GM18861 (cell line): ENCODE data around the gene C14orf119.

Experiments used
- ATAC-seq: cut with Tn5 transposase; IDR thresholded peaks from one replicate; pipeline ENCODE4 v1.9.1; 2021; ENCODE audit not compliant: unreplicated experiment

Gene C14orf119

DNA sequence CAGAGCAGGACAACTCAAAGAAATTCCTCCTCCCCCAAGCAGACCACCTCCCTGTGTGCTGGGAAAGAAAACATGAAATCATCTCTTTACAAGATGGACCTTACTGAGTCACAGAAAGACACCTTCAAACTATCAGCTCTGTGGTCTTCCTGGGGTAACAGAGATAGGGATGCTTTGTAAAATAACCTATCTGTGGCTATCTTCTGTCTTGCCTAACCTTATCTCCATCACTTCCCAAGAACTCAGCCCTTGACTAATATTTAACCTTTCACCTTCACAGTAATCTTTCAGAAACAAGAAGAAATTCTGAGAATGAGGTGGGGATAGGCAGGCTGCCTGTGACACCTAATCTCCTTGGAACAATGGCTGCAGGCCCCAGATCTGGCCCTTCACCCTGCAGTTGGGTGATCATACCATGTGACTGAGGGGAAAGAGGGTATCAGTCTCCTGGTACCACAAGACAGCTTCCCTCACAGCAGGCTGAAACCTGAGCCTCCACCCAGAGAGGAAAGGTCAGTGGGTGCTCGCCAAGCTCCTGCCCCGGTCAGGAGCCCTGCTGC, 51.1 kb downstream of the C14orf119 start:
- no peak for ATAC-seq

DNA sequence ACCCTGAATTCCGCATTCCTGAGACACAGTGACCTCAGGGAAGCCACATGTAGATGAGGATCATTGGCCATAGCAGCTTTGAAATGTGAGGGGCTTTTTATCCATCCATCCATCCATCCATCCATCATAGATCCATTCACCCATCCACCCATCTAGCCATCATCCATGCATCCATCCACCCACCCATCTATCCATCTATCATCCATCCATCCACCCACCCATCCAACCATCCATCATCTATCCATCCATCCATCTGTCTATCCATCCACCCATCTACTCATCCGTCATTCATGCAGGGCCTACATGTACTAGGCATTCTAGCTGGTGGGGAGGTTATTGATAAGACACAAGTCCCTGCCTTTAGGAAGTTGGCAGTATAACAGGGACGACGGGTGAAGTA, 51.7 kb downstream of the C14orf119 start:
- no peak for ATAC-seq

DNA sequence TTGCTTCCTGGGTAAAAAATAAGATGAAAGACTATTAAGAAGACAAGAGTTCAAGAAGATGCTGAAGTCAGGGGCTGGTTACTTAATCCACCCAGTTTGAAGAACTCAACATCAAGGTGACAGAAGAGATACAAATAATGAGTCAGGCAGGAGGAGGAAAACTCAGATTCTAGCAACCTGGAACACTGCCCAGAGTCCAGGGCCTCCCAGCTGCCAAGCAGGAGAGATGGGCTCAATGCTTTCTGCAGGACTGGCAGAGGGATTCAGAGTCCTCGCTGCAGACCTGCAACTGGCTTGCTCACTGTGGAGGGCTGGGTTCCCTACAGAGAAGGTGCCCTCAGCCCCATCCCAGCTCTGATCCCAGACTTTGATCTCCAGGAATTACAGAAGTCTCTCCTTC, 52.4 kb downstream of the C14orf119 start:
- no peak for ATAC-seq

DNA sequence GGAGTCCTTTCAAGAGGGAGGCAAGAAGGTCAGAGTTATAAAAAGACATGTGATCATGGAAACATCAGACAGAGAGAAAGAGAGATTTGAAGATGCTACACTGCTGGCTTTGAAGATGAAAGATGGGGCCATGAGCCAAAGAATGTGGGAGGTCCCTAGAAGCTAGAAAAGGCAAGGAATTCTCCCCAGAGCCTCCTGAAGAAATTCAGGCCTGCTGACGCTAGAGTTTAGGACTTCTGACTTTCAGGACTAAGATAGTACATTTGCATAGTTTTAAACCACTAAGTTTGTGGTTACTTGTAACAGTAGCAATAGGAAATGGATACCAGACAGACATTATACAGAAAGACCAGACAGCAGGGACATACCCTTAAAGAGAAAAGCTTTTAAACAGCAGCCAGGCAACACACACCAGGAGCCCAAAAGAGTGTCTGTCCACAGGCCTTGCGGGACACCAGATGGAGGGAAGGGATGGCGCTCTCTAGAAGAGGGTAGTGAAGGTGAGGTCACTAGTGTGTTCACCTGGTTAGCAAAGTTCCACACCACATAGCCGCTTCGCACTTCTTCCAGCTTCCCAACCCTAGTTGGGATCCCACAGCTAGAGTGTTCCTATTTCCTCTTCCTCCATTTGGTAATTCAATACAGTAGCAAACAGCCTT, 53.4 kb downstream of the C14orf119 start:
- no peak for ATAC-seq

DNA sequence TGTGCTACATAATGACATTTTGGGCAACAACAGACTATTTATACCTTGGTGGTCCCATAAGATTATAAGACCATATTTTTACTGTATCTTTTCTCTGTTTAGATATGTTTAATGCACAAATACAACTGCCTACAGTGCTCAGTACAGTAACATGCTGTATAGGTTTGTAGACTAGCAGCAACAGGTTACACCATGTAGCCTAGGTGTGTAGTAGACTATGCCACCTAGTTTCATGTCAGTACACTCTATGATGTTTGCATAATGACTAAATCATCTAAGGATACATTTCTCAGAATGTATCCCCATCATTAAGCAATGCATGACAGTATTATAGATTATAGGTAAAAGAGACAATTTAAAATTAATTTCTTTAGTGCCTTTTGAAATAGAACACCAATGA, 54.4 kb downstream of the C14orf119 start:
- ATAC-seq, result no peak
